AG04450 (cell line): ENCODE data around the gene KDM4F. TPM values are rescaled to one million over a fixed set of nuclear protein-coding genes. Genes with fewer than 3 reads are reported as not detected.
"Not testable (repeated sequence)": the region's sequence is repeated elsewhere in the genome, so short reads cannot be mapped to it uniquely, and the experiment has no call there.

Experiments
- CTCF ChIA-PET: fragments of 300-600, 350-600 bp; formaldehyde crosslinking; extraction: SDS; loops from one replicate; lab custom pipeline; 2022; ENCODE audit warnings: antibody characterized with exemption, inconsistent platforms; lab: Charles Lee
- POLR2A ChIA-PET: fragments of 350-600 bp; formaldehyde crosslinking; extraction: SDS; loops from one replicate; lab custom pipeline; 2021; ENCODE audit warnings: antibody characterized with exemption, inconsistent platforms; lab: Yijun Ruan, JAX
- DNase-seq: peaks from one replicate; pipeline ENCODE4 v3.0.0-alpha.2; 2011; ENCODE audit warnings: low read depth, low spot score
- H3K27ac ChIP-seq: one replicate; pipeline ENCODE4 v1.5.1; 2012; ENCODE audit warnings: low read depth, low read length, control low read depth
- H3K27me3 ChIP-seq: one replicate; pipeline ENCODE4 v1.6.0; 2012; ENCODE audit warnings: low read length; ENCODE audit not compliant: control insufficient read depth, insufficient read depth
- H3K4me3 ChIP-seq: 2 replicates; pipeline ENCODE4 v1.5.1; 2011; ENCODE audit warnings: mild to moderate bottlenecking, low read depth, low read length, control low read depth
- H3K9me3 ChIP-seq: 2 replicates; pipeline ENCODE4 v1.5.1; 2012; ENCODE audit warnings: low read length; ENCODE audit not compliant: control insufficient read depth, insufficient read depth
- polyA plus RNA-seq: library from polyadenylated mRNA; depleted of rRNA; stranded (reverse); fragments of >200 nt; gene quantifications from 2 replicates; pipeline ENCODE4 v1.2.3, GENCODE V29; 2011
- TF ChIP-seq, protein P1 (sequence below): IDR thresholded peaks from 2 replicates; pipeline ENCODE4 v1.5.1; 2011; ENCODE audit warnings: low read depth, low read length, control low read depth, inconsistent platforms

KDM4F gene
- polyA plus RNA-seq, 1 experiment = not detected

DNA sequence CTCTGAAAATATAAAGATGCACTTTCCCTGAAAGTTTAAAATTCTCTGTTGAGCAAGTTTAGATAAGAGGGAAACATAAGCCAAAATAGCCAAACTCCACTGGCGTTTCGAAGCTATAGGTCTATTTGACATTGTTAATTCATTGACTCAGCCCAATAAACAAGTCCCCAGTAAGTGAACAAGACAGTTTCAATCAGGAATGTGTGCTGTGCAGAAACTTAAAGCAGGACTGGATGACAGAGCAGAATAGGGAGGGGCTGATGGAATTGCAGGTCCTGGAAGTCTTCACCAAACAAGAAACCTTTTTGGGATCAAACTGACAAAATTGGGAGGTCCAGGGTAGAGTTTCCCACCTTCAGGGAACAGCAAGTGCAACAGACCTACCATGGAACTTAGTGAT, 33.1 kb upstream of the KDM4F start:
- ChIA-PET CTCF (interaction anchor here (1.4 kb wide), 1 partner anchor 392 kb away, joined by 4 read pairs; no protein-coding TSS in a partner anchor), POLR2A (no interaction called here)
- TF ChIP-seq, protein P1, sequence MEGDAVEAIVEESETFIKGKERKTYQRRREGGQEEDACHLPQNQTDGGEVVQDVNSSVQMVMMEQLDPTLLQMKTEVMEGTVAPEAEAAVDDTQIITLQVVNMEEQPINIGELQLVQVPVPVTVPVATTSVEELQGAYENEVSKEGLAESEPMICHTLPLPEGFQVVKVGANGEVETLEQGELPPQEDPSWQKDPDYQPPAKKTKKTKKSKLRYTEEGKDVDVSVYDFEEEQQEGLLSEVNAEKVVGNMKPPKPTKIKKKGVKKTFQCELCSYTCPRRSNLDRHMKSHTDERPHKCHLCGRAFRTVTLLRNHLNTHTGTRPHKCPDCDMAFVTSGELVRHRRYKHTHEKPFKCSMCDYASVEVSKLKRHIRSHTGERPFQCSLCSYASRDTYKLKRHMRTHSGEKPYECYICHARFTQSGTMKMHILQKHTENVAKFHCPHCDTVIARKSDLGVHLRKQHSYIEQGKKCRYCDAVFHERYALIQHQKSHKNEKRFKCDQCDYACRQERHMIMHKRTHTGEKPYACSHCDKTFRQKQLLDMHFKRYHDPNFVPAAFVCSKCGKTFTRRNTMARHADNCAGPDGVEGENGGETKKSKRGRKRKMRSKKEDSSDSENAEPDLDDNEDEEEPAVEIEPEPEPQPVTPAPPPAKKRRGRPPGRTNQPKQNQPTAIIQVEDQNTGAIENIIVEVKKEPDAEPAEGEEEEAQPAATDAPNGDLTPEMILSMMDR = no peak
- no peaks in the 10 kb centered on the region for H3K9me3 ChIP-seq
- H3K27ac ChIP-seq = no peak overlapping the region
- peaks cover 3% of the 10 kb centered on the region for H3K27me3 ChIP-seq
- no peak for DNase-seq
- H3K4me3 ChIP-seq = no peak overlapping the region

DNA sequence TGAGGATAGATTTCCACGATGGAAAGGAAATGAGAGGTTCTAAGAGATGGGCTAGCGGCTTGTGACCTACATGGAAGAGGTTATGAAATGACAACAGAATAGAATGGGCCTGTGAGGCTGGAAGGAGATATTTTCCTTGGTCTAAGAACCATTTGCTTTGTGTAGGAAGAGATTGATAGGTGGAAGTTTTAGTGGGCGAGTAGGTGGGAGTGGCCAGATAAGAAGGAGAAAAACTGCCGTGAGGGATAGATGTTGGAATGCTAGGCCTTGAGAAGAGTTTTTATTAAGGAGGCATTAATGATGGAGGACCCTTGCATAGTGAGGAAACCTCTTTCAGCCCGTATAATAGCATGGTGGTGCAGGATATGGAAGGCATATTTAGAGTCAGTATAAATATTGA, 27.8 kb upstream of the KDM4F start:
- DNase-seq, H3K4me3 ChIP-seq, POLR2A ChIA-PET, H3K27me3 ChIP-seq, CTCF ChIA-PET, H3K27ac ChIP-seq, H3K9me3 ChIP-seq: not testable (repeated sequence)

DNA sequence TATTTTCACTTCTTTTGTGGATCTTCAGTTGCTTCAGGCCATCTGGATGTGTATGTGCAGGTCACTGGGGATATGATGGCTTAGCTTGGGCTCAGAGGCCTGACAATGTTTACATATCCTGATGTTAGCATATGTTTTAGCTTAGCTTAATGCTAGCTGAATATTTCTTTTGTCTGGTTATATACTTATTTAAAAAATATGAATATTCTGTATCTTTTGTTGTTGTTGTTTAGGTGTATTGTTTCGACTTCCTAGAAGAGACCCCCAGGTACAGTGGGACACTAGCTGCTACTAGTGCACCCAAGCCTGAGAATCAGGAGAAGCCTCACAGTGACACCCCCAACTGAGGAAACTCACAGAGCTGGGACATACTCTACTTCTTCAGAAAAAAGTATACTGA, 24.3 kb upstream of the KDM4F start, which contains the start of gene KDM4E:
Gene KDM4E (plus strand): TSS at position 301 of the 400 bp plus-strand sequence. CDS start 300 bp downstream, outside the sequence.
- TF ChIP-seq, protein P1 = no peak

DNA sequence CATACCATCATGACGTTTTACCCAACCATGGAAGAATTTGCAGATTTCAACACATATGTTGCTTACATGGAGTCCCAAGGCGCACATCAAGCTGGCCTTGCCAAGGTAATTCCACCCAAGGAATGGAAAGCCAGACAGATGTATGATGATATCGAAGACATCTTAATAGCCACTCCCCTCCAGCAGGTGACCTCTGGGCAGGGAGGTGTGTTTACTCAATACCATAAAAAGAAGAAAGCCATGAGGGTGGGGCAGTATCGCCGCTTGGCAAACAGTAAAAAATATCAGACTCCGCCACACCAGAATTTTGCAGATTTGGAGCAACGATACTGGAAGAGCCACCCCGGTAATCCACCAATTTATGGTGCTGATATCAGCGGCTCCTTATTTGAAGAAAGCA, 23.6 kb upstream of the KDM4F start:
- H3K27ac ChIP-seq, H3K4me3 ChIP-seq, DNase-seq, H3K27me3 ChIP-seq, CTCF ChIA-PET, H3K9me3 ChIP-seq, POLR2A ChIA-PET: not testable (repeated sequence)

More for the DNA sequence above, 24.3 kb upstream of the KDM4F start, which contains the start of gene KDM4E:
- DNase-seq = no peak
- H3K4me3 ChIP-seq = no peak within 1 kb of the TSS
- H3K9me3 ChIP-seq = no peaks in the 10 kb centered on the region
- POLR2A ChIA-PET = no interaction called here
- CTCF ChIA-PET = no interaction called here
- no peak within 1 kb of the TSS for H3K27ac ChIP-seq
- H3K27me3 ChIP-seq = no peaks in the 10 kb centered on the region

DNA sequence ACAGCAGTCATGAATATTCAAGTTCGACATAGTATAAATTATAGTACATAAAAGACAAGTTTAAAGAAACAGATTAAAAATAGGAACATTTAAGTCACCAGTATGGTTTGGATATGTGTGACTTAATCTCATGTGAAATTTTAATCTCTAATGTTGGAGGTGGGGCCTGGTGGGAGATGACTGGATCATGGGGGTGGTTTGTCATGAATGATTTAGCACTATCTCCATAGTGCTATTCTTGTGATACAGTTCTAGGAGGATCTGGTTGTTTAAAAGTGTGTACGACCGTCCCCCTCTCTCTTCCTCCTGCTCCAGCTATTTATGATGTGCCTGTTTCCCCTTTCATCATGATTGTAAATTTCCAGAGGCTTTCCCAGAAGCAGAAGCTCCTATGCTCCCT, 20.9 kb upstream of the KDM4F start:
- ChIA-PET CTCF (interaction anchor here (0.6 kb wide), 1 partner anchor 406 kb away, joined by 8 read pairs; no protein-coding TSS in a partner anchor), POLR2A (no interaction called here)
- Histone ChIP-seq H3K4me3 (no peak overlapping the region), H3K27me3 (peaks cover 2% of the 10 kb centered on the region), H3K27ac (no peak overlapping the region), H3K9me3 (no peaks in the 10 kb centered on the region)
- DNase-seq = no peak
- TF ChIP-seq, protein P1 = no peak

DNA sequence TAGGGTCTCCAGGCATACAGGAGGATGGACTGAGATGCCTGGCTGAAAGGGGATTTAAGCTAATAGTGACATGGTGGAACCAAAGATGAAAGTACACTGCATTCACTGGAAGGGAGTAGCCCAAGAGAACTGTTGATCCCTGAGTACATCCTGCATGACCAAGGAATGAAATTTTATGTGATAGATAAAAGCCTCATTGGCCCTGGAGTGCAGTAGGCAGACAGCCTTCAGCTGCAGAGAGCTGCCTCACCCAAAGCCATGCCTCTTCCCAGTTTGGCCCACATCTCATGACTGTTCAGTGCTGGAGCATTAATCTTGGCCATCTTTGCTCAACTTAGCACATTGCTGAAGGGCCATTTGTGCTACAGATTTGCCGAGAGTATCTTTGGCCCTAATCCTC, 16.2 kb upstream of the KDM4F start:
- no peak overlapping the region for H3K4me3 ChIP-seq
- H3K27ac ChIP-seq = no peak overlapping the region
- H3K27me3 ChIP-seq = peaks cover 7% of the 10 kb centered on the region
- ChIA-PET CTCF (interaction anchor here (0.8 kb wide), 1 partner anchor 15 kb away, joined by 3 read pairs; no protein-coding TSS in a partner anchor), POLR2A (no interaction called here)
- peaks cover 7% of the 10 kb centered on the region; the same call in 1 of the 2 replicates for H3K9me3 ChIP-seq
- no peak for DNase-seq
- TF ChIP-seq, protein P1 = no peak
